LoVo (cell line): ENCODE results near the gene AKT1.
"Not testable (repeated sequence)": the region's sequence is repeated elsewhere in the genome, so short reads cannot be mapped to it uniquely, and the experiment has no call there.

Experiments
- DNase-seq: peaks from one replicate; pipeline ENCODE4 v3.0.0-alpha.2; 2016; ENCODE audit warnings: low spot score

The AKT1 gene

GRCh38 chr14:104794993-104795780 lies at the start of gene AKT1:
Gene AKT1, minus strand, starts transcription at chr14:104795748. Its CDS starts 3,105 bp downstream, at chr14:104792643.
- DNase-seq, result no peak

GRCh38 chr14:104845033-104845666 lies 49.6 kb upstream of the AKT1 start:
- no peak for DNase-seq

DNA sequence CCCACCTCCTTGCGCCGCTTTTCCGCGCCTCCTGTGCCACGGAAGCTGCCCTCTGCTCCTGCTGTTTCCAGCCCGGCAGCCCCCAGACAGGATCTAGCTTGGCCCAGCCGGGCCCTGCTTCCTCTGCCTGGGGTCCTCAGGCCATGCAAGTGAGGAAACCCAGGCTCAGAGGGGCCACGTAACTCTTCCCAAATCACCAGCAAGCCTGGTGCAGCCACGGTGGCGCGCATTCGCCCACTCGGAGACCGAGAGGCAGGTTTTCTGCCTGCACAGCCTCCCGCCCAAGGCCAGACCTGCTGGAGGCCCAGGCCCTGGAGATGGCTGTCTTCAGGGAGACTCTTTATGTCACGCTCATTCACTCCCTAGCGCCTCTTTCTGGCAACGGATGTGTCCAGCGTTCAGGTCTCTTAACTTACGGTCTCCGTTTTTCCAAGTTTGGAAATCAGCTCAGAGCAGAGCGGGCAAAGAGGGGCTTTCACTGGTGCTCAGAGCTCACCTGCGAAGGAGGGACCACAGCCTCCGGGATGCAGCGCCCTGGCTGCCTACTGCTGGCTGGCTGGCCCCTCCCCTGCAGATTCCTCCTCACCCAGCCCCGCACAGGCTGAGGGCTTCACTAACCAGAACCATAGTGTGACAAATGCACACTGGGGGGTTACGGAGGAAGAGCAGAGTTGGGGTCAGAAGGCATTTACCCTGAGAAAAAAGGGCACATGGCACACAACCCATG lies 48.9 kb upstream of the AKT1 start:
- no peak for DNase-seq

DNA sequence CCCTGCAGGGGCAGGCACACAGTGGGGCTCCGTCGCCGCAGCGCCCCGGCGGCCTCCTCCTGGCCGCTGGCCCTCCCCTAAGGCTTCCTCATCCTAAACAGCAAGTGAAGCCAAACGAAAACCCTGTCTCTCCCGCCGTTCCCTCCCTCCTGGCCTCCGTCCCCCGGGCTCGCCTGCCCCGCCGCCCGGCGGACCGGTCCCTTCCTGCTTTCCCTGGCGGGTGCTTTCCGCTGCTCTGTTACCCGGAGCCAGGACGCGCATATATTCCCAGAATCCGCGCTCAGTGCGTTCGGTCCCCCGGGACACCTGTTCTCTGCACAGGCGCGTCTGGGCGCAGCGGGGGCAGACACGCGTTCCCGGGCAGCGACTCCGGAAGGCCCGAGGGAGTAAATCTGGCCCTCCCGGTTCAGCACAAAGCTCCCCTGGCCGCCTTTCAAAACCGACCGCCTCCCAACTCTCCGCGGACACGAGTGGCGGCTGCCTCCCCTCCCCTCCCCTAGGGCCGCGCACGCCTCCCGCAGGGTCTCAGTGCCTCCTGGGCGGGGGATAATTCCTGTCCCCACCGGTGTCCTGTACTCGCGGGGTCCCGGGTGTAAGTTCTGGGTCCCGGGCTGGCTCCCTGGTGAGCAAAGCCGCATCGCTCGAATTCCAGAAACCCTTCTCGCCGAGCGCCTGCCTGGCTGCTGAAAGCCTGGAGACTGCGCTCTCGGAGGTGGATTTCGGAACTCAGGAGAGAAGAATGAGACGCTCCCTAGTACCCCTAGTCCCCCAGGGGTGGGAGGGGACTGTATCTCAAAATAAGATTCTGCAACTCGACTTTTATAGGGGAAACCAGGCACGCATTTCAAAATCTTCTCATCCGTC lies 48.1 kb upstream of the AKT1 start:
- DNase-seq, result no peak

GRCh38 chr14:104843006-104843405 lies 47.5 kb upstream of the AKT1 start:
- no peak for DNase-seq

DNA sequence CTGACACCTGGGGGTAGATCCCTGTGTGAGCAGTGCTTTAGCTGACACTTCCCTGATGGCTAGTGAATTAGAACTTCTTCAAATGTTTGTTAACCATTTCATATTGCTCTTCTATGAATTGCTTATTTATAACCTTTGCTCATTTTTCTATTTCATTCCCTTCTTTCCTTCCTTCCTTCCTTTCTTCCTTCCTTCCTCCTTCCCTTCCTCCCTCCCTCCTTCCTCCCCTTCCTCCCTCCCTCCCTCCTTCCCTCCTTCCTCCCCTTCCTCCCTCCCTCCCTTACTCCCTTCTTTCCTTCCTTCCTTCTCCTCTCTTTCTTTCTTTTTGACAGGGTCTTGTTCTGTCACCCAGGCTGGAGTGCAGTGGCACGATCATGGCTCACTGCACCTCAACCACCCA lies 46.2 kb upstream of the AKT1 start:
- no peak for DNase-seq

DNA sequence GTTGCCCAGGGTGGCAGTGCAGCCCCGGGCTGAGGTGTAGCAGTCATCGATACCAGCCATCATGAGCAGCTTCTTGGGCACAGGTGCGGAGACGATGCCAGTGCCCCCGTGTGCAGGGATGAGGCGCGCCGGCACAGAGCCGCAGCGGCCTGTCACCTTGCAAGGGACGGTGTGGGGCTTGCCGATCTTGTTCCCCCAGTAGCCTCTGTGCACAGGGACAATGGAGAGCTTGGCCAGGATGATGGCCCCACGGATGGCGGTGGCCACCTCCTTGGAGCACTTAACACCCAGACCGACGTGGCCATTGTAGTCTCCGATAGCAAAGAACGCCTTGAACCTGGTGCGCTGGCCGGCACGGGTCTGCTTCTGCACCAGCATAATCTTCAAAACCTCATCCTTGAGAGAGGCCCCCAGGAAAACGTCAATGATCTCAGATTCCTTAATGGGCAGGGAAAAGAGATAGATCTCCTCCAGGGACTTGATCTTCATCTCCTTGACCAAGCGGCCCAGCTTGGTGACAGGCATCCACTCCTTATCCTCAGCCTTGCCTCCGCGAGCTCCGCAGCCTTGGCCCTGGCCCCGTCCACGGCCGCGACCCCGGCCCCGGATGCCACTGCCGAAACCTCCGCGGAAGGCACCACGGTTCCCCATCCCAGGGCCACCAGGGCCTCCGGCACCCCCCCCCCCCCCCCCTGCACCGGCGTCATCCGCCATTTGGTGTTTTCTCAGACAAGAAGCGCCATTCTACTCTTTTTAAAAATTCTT lies 40.8 kb upstream of the AKT1 start:
- not testable (repeated sequence) for DNase-seq

DNA sequence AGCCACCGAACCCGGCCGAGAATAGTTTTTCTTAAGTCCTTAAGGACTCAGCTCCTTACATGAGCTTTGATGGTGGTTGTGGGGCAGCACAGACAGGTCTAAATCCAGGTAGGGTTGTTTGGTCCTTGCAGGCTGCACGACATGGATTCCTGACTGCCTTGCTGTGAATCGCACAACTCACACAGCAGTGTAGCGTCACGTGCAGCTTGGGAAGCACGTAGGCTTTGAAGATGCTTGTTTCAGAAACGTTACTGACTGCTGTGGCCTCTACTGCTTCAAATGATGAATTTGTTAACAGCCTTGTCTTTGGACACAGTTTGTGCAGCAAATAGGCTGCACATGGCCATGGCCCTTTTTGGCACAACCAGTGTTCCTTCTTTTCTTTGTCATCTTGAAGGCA lies 35.2 kb upstream of the AKT1 start:
- DNase-seq, result no peak

GRCh38 chr14:104827177-104828055 lies 31.9 kb upstream of the AKT1 start:
- peak; percentile 22 for DNase-seq

DNA sequence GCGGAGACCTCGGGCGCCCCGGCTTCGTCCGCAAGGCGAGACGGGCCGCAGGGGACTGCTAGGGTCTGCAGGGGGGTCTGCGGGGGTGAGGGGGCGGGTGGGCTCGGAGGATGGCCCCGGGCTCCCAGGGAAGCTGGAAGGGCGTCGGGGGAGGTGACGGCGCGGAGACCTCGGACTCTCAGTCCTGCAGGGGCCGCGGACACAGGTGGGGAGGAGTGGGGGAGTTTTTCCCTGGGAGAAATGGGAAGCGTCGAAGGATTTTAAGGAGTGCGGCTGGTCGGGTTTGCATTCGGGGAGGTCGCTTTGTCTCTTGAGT lies 31.3 kb upstream of the AKT1 start:
- DNase-seq, result no peak

GRCh38 chr14:104826189-104826860 lies 30.8 kb upstream of the AKT1 start:
- peak; percentile 89 for DNase-seq

DNA sequence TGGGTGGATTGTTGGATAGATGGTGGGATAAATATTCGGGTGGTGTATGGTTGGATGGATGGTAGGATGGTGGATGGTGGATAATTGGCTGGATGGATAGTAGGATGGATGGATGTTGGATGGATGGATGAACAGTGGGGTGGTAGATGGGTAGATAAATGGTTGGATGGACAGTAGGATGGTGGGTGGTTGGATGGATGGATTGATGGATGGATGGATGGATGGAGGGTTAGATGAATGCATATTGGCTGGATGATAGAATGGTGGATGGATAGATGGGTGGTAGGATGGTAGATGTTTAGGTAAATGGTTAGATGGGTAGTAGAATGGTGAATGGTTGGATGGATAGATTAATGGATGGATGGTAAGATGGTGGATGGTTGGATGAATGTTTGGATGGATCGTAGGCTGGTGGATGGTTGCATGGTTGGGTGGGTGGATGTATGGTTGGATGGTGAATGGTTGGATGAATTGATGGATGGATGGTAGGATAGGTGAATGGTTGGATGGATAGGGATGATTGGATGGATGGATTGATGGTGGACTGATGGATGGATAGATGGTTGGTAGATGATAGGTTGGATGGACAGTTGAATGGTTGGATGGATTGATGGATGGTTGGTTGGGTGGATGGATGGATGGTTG lies 28.9 kb upstream of the AKT1 start:
- DNase-seq, result no peak

DNA sequence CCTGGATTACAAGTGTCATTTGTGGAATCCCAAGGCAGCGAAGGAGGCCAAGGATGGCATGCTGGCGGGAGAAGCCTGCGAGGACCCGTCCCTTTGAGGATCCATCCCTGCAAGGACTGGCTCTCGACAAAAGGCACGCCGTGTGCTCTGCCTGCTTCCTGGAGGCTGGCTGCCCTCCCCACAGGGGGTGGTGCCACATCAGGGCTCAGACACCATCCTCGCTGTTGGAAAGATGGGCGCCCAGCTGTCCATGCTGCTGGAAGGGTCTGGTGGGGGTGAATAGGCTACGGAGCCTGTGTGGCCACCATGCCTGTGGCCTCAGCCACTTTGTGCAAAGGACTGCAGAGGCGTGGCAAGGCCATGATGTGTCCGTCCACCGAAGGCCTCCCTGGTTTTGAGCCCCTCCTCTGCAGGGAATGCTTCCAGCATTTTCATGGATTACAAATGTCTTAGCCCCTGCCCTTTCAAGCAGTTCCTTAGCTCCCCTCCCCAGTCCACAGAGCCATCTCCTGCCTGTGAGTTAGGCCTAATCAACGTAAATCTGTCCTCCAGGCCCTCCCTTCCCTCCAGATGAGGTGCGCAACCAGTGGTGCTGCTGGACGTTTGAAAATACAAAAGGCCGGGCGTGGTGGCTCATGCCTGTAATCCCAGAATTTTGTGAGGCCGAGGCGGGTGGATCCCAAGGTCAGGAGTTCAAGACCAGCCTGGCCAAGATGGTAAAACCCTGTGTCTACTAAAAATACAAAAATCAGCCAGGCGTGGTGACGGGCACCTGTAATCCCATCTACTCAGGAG lies 27.5 kb upstream of the AKT1 start:
- DNase-seq, result no peak

DNA sequence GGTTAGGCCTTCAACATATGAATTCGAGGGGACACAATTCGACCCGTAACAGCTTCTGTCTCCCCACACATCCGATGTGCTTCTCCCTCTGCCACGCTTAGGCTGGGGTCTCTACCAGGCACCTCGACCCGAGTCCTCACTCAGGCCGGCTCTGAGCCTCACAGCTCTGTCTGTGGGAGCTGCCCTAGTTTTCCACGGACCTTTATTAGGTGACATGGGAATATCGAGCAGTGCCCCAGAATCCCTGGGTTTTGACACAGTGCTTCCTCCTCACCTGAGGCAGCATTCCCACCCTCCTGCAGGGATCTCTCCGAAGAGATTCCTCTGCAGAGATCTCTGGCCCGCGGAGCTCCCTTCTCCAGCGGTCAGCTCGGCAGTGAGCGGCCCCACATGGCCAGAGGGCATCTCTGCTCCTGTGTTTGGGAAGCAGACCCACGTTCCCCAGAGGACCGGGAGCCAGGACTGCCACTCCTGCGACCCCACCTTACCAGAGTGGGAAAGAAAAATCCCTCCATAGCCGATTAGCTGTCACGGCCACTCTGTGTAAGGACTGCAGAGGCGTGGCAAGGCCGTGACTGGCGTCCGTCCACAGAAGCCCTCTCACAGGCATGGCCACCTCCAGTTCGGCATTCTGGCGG lies 26.5 kb upstream of the AKT1 start:
- no peak for DNase-seq

DNA sequence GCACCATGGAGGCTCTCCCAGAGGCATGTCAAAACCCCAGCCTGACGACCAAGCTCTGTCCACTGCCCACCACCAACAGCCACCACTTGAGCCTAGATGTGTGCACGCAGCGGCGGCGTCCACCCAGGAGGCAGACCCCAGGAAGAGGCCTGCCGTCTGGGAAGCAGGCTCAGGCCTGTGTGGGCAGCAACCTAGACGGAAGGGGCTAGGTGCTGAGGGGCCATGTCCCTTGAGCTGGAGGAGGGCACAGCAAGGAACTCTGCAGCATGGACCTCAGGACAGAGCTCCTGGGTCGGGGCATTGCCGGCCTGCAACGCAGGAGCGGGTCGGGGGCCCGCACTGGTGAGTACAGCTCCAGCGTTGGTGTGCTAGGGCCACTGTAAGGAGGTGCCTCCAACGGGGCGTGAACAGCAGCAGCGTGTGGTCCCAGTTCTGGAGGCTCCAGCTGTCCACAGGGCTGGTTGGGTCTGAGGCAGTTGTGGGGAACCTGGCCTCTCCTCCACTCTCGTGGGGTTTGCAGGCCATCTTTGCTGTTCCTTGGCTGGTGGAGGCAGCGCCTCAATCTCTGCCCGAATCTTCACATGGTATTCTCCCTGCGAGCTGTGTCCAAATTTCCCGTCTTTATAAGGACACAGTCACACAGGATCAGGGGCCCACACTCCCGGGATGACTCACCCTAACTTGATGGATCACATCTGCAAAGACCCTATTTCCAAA lies 25.8 kb upstream of the AKT1 start:
- no peak for DNase-seq

- DNase-seq, result no peak
Measured at GRCh38 chr14:104820669-104821228, 25.2 kb upstream of the AKT1 start.

- DNase-seq, result no peak
Measured at GRCh38 chr14:104819361-104819781, 23.8 kb upstream of the AKT1 start.
